ENCODE data around the gene RASAL2. TPM values are rescaled to one million over a fixed set of nuclear protein-coding genes. Genes with fewer than 3 reads are reported as not detected.

Gene RASAL2
- total and polyA plus RNA-seq, 2 experiments from 2014 or later: 16.0 to 42.2 TPM

GRCh38 chr1:178354816-178355215 lies 260.9 kb downstream of the RASAL2 start (continued):
- no peak for TF ChIP-seq ETS1 (IDR thresholded peaks at IDR 0.05)
- TF ChIP-seq CTCF (conservative IDR thresholded peaks at IDR 0.05; ENCODE audit: low read depth in 2 of 2): no peak
- TF ChIP-seq POLR2AphosphoS5 (IDR thresholded peaks at IDR 0.05; ENCODE audit: low read depth): no peak
- TF ChIP-seq ZNF331 (CRISPR knock-in tag; IDR thresholded peaks at IDR 0.05; ENCODE audit: low read depth): no peak
- no peak for TF ChIP-seq EZH2 (IDR thresholded peaks at IDR 0.05; ENCODE audit: low read depth, unreplicated experiment)
- TF ChIP-seq JUNB (IDR thresholded peaks at IDR 0.05; ENCODE audit: unreplicated experiment): no peak
- no peak for TF ChIP-seq ZNF114 (CRISPR knock-in tag; IDR thresholded peaks at IDR 0.05)

GRCh38 chr1:178356299-178356698 lies 262.4 kb downstream of the RASAL2 start:
- Mint-ChIP-seq H3K36me3 (ENCODE audit: low read depth) (peaks cover 23% of the 10 kb centered on the region), H3K4me1 (0 out of 3 replicates have a peak, but pooled peaks cover 7% of the 10 kb centered on the region), H3K27ac (no peak overlapping the region), H3K4me3 (no peak overlapping the region), H3K27me3 (ENCODE audit: insufficient read depth, low read depth, poor library complexity) (peaks cover 3% of the 10 kb centered on the region), H3K9me3 (peaks cover 22% of the 10 kb centered on the region)
- Histone ChIP-seq H3K4me2 (no peak overlapping the region), H3K4me3 (no peak overlapping the region), H3K27ac (ENCODE audit: low read depth) (no peak overlapping the region), H3K27me3 (ENCODE audit: insufficient read depth) (no peaks in the 10 kb centered on the region), H3K4me1 (ENCODE audit: insufficient read depth) (0 out of 2 replicates have a peak, but pooled peaks cover 6% of the 10 kb centered on the region), H3K79me2 (replicated peaks; ENCODE audit: insufficient read depth) (peaks cover 53% of the 10 kb centered on the region), H2AFZ (no peak overlapping the region), H4K20me1 (replicated peaks; ENCODE audit: insufficient read depth) (no peaks in the 10 kb centered on the region), H3F3A (replicated peaks; ENCODE audit: low read depth) (no peaks in the 10 kb centered on the region), H3K9me2 (ENCODE audit: insufficient read depth) (no peaks in the 10 kb centered on the region), H3K36me3 (ENCODE audit: insufficient read depth) (no peaks in the 10 kb centered on the region)
- ATAC-seq (no peak), DNase-seq (ENCODE audit: low spot score) (no peak)
- TF ChIP-seq ZNF462 (CRISPR knock-in tag; IDR thresholded peaks at IDR 0.05) (no peak), JUNB (IDR thresholded peaks at IDR 0.05; ENCODE audit: unreplicated experiment) (no peak), EZH2 (IDR thresholded peaks at IDR 0.05; ENCODE audit: low read depth, unreplicated experiment) (no peak), NANOG (IDR thresholded peaks at IDR 0.05; ENCODE audit: borderline replicate concordance) (no peak), CTCF (conservative IDR thresholded peaks at IDR 0.05; ENCODE audit: low read depth in 2 of 2) (no peak)

Data from GM23338 (cell line).